ENCODE data around the gene ALKBH5.

Gene ALKBH5

GRCh38 chr17:18247613-18248001 lies 64.0 kb downstream of the ALKBH5 start:
- peaks cover 4% of the 10 kb centered on the region for H3K4me1 Mint-ChIP-seq (ENCODE audit: low read depth)
- H3K27me3 Mint-ChIP-seq = no peaks in the 10 kb centered on the region
- H3K4me3 Mint-ChIP-seq = no peak overlapping the region
- H3K27ac Mint-ChIP-seq = no peak overlapping the region
- H3K36me3 Mint-ChIP-seq = no peaks in the 10 kb centered on the region
- no peaks in the 10 kb centered on the region for H3K9me3 Mint-ChIP-seq (ENCODE audit: low read depth)

DNA sequence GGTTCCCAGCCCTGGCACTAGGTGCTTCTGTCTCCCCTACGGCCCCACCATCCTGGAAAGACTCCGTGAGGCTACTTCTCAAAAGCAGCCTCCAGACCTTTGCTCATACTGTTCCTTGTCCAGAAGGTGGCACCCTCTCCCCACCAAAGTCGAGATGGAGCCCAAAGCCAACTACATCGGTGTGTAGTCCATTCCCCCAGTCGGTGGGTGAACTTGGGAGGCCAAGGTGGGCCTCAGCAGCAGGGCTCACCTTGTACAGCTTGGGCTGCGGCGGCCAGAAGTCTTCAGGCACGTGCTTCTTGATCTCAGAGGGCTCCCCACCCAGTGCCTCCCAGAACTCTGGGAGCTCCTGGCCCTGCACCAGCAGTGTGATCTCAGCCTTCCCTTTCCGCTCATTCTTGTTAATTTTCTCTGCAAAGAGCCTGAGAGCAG lies 64.7 kb downstream of the ALKBH5 start:
- no peaks in the 10 kb centered on the region for H3K9me3 Mint-ChIP-seq (ENCODE audit: low read depth)
- H3K27ac Mint-ChIP-seq = peak overlapping the region; percentile 75
- H3K27me3 Mint-ChIP-seq = no peaks in the 10 kb centered on the region
- H3K4me1 Mint-ChIP-seq (ENCODE audit: low read depth) = peaks cover 4% of the 10 kb centered on the region
- H3K4me3 Mint-ChIP-seq = no peak overlapping the region
- H3K36me3 Mint-ChIP-seq = no peaks in the 10 kb centered on the region

DNA sequence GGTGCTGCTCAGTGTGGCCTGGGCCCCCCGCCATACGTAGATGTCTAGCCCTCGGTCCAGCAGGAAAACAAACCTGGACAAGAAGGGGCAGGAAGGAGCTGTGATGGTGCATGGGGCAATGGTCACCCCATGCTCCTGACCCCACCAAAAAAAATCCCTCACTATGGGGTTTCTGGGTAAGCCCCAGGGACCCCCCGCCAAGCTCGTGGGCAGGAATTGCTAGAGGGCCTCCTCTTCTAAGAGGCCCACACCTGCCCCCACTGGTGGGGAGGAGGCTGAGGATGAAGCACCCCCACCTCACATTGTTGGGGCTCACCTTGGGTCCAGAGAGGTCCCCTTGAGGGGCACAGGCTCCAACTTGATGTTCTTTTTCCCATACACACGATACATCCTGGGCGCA lies 65.2 kb downstream of the ALKBH5 start:
- Mint-ChIP-seq H3K9me3 (ENCODE audit: low read depth) (no peaks in the 10 kb centered on the region), H3K27ac (no peak overlapping the region), H3K36me3 (no peaks in the 10 kb centered on the region), H3K27me3 (no peaks in the 10 kb centered on the region), H3K4me1 (ENCODE audit: low read depth) (peaks cover 4% of the 10 kb centered on the region), H3K4me3 (no peak overlapping the region)

DNA sequence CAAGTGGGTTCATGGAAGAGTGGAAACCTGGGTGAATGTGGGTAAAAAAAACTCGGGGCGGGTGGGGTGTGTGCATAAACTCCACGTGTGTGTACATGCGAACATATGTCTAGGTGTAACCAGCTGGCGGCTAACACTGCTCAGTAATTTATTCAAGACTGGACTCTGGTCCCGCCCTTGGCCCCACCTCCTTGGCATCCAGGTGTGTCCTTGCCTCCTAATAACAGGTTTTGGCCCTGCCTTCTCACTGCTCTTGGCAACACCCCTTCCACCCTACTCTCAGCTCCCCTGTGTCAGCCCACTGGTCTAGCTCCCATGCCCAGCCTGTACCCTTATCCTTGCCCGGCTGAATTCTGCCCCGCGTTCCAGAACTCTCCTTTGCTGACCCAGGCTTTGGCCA lies 66.6 kb downstream of the ALKBH5 start:
- peaks cover 4% of the 10 kb centered on the region for H3K4me1 Mint-ChIP-seq (ENCODE audit: low read depth)
- no peaks in the 10 kb centered on the region for H3K27me3 Mint-ChIP-seq
- H3K4me3 Mint-ChIP-seq = no peak overlapping the region
- no peaks in the 10 kb centered on the region for H3K36me3 Mint-ChIP-seq
- no peaks in the 10 kb centered on the region for H3K9me3 Mint-ChIP-seq (ENCODE audit: low read depth)
- no peak overlapping the region for H3K27ac Mint-ChIP-seq

- Mint-ChIP-seq H3K27ac (no peak overlapping the region), H3K4me1 (ENCODE audit: low read depth) (peaks cover 5% of the 10 kb centered on the region), H3K4me3 (no peak overlapping the region), H3K36me3 (no peaks in the 10 kb centered on the region), H3K27me3 (no peaks in the 10 kb centered on the region), H3K9me3 (ENCODE audit: low read depth) (no peaks in the 10 kb centered on the region)
Observed at GRCh38 chr17:18250708-18251107, 67.1 kb downstream of the ALKBH5 start.

DNA sequence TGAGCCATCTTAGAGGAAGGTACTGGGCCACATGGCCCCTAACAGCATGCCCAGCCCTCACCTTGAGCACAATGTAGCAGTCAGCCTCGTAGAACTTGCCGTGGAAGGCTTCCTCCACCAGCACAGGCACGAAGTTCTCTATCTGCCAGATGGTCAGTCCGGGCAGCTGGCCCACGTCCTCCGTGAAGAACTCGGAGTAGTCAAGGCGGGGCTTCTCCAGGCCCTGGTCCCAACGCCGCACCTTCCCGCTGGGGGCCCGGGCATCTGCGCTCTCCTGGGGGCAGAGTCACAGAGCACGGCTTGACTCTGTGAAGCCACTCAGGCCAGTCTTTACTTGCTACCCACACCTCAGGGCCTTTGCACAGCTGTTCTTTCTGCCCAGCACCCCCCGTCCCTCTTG lies 67.6 kb downstream of the ALKBH5 start:
- Mint-ChIP-seq H3K36me3 (no peaks in the 10 kb centered on the region), H3K27me3 (no peaks in the 10 kb centered on the region), H3K4me3 (no peak overlapping the region), H3K27ac (no peak overlapping the region), H3K9me3 (ENCODE audit: low read depth) (no peaks in the 10 kb centered on the region), H3K4me1 (ENCODE audit: low read depth) (peaks cover 10% of the 10 kb centered on the region)

DNA sequence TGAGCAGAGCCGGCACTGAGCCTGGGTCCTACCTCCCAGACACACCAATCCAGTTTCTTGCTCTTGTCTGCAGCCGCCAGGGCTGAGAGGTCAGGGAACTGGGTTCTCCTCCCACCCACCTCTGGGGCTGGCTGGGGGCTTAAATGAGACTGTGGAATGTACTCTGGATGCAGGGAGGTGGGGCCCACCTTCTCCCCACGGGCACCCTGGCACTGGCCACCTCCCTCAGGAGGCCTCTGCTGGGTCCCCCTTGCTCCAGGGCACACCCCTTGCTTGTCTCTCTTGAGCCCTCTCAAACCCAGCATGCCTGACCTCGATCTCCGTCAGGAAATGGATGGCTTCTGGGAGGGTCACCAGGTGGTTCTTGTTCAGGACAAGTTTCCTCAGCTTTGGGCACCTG lies 68.5 kb downstream of the ALKBH5 start:
- no peaks in the 10 kb centered on the region for H3K36me3 Mint-ChIP-seq
- H3K4me3 Mint-ChIP-seq = no peak overlapping the region
- H3K4me1 Mint-ChIP-seq (ENCODE audit: low read depth) = peaks cover 19% of the 10 kb centered on the region
- H3K27me3 Mint-ChIP-seq = no peaks in the 10 kb centered on the region
- H3K27ac Mint-ChIP-seq = no peak overlapping the region
- no peaks in the 10 kb centered on the region for H3K9me3 Mint-ChIP-seq (ENCODE audit: low read depth)

- Mint-ChIP-seq H3K4me3 (no peak overlapping the region), H3K27ac (no peak overlapping the region), H3K36me3 (no peaks in the 10 kb centered on the region), H3K4me1 (ENCODE audit: low read depth) (peaks cover 21% of the 10 kb centered on the region), H3K9me3 (ENCODE audit: low read depth) (no peaks in the 10 kb centered on the region), H3K27me3 (no peaks in the 10 kb centered on the region)
Observed at GRCh38 chr17:18253187-18253884, 69.7 kb downstream of the ALKBH5 start.

GRCh38 chr17:18253947-18254821 lies 70.6 kb downstream of the ALKBH5 start:
- Mint-ChIP-seq H3K9me3 (ENCODE audit: low read depth) (no peaks in the 10 kb centered on the region), H3K36me3 (no peaks in the 10 kb centered on the region), H3K4me3 (no peak overlapping the region), H3K27ac (no peak overlapping the region), H3K27me3 (no peaks in the 10 kb centered on the region), H3K4me1 (ENCODE audit: low read depth) (peaks cover 21% of the 10 kb centered on the region)

- Mint-ChIP-seq H3K4me1 (ENCODE audit: low read depth) (peaks cover 27% of the 10 kb centered on the region), H3K27me3 (no peaks in the 10 kb centered on the region), H3K27ac (no peak overlapping the region), H3K4me3 (peak overlapping the region; percentile 13), H3K36me3 (no peaks in the 10 kb centered on the region), H3K9me3 (ENCODE audit: low read depth) (no peaks in the 10 kb centered on the region)
Observed at GRCh38 chr17:18254888-18255649, 71.4 kb downstream of the ALKBH5 start.

DNA sequence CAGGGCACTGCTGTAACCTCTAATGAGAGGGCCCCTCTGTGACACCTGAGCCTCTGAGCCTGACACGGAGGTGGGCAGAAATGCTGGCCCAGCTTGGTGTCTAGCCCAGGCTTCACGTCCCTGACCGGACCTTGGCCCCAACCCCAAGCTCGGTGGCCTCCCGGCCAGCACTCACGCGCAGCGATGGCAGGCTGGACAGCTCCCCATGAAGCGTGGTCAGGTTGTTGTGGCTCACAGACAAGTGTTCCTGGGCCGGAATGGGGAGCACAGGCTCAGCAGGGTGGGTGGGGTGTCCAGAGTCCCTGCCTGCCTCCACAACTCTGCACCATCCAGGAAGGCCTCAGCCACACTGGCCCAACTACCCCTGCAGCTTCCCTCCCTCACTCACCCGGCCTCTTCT lies 72.7 kb downstream of the ALKBH5 start:
- peak overlapping the region; percentile 44 for H3K4me3 Mint-ChIP-seq
- no peaks in the 10 kb centered on the region for H3K36me3 Mint-ChIP-seq
- no peaks in the 10 kb centered on the region for H3K9me3 Mint-ChIP-seq (ENCODE audit: low read depth)
- H3K27ac Mint-ChIP-seq = no peak overlapping the region
- H3K27me3 Mint-ChIP-seq = no peaks in the 10 kb centered on the region
- peaks cover 29% of the 10 kb centered on the region for H3K4me1 Mint-ChIP-seq (ENCODE audit: low read depth)

GRCh38 chr17:18256776-18257175 lies 73.1 kb downstream of the ALKBH5 start:
- H3K27ac Mint-ChIP-seq = peak overlapping the region; percentile 16

DNA sequence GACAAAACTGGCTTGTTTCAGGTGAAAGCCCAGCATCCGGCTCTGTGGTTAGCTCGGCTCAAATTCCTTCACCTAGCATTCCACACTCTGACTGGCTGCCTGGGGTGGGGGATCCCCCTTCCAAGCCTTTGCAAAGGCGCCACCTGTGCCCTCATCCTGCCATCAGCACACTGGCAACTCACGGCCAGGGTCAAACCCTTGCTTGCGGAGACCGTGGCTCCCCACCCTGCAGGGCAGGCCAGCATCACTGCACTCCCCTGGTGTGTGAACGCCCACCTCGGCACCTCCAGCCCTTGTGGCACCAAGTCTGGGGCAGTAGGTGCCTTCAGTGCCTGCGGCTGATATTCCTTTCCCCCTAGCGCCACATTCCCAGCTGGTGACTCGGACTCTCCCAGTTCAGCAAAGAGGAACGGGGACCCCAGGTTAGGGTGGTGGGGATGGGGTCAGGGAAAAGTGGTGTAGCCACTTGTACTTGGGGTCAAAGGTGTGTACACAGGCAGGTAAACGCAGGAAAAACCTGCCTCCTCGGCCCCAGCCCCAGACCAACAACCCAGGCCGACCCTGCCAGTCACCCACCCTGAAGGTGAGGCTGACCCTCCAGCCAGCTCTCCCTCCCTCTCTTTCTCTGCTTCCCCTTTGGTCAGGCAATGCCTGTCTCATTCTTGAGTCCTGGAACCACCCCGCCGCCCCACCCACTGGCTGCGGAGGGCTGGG lies 73.8 kb downstream of the ALKBH5 start:
- no peaks in the 10 kb centered on the region for H3K36me3 Mint-ChIP-seq
- H3K27me3 Mint-ChIP-seq = no peaks in the 10 kb centered on the region
- H3K9me3 Mint-ChIP-seq (ENCODE audit: low read depth) = no peaks in the 10 kb centered on the region
- H3K27ac Mint-ChIP-seq = peak overlapping the region; percentile 93
- peak overlapping the region; percentile 98 for H3K4me3 Mint-ChIP-seq
- H3K4me1 Mint-ChIP-seq (ENCODE audit: low read depth) = peaks cover 37% of the 10 kb centered on the region

More at GRCh38 chr17:18256776-18257175, 73.1 kb downstream of the ALKBH5 start:
- no peaks in the 10 kb centered on the region for H3K27me3 Mint-ChIP-seq
- H3K4me1 Mint-ChIP-seq (ENCODE audit: low read depth) = peaks cover 33% of the 10 kb centered on the region
- H3K4me3 Mint-ChIP-seq = peak overlapping the region; percentile 98
- no peaks in the 10 kb centered on the region for H3K9me3 Mint-ChIP-seq (ENCODE audit: low read depth)
- no peaks in the 10 kb centered on the region for H3K36me3 Mint-ChIP-seq

DNA sequence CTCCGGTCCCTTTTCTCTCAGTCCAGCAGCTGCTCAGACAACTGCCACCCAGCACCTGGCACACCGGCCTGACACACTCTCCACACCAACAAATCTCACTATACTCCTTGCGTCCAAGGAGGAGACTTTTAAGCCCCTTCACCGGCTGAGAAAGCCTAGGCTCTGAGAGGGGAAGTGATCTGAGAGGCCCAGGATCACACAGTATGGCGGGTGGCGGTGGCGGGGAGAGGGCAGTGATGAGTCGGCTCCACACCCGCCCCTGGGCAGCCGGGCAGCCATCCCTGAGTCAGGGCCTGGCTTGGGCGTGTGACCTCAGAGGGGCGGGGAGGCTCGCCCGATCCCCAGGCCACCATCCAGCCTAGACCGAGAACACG lies 74.3 kb downstream of the ALKBH5 start:
- no peaks in the 10 kb centered on the region for H3K27me3 Mint-ChIP-seq
- peak overlapping the region; percentile 93 for H3K27ac Mint-ChIP-seq
- no peaks in the 10 kb centered on the region for H3K9me3 Mint-ChIP-seq (ENCODE audit: low read depth)
- H3K4me1 Mint-ChIP-seq (ENCODE audit: low read depth) = peaks cover 38% of the 10 kb centered on the region
- H3K4me3 Mint-ChIP-seq = peak overlapping the region; percentile 98
- H3K36me3 Mint-ChIP-seq = no peaks in the 10 kb centered on the region

All from activated naive CD8-positive, alpha-beta T cell (primary cell).